Liver (tissue), 9 donors: Measurements from ENCODE around the gene RPS6KC1. TPM values are rescaled to one million over a fixed set of nuclear protein-coding genes. Genes with fewer than 3 reads are reported as not detected.

Experiments
- DNase-seq: peaks from one replicate; pipeline ENCODE4 v3.0.0-alpha.2; 2017; ENCODE audit warnings: low spot score
- H3K27ac ChIP-seq, 2 donors: one replicate each; pipeline ENCODE4 v1.7.0; 2013; ENCODE audit warnings: inconsistent platforms in 2 of 2, low read length in 2 of 2, control low read depth in 1 of 2, low read depth in 1 of 2, mild to moderate bottlenecking in 1 of 2
- H3K27me3 ChIP-seq, 4 donors: one replicate each; pipeline versions ENCODE4 v1.6.1 to v1.7.0; 2013; ENCODE audit warnings: low read length in 3 of 4, inconsistent platforms in 1 of 4, mild to moderate bottlenecking in 1 of 4, moderate library complexity in 1 of 4; ENCODE audit not compliant: control insufficient read depth in 4 of 4, insufficient read depth in 4 of 4
- H3K36me3 ChIP-seq, 4 donors: one replicate each; pipeline versions ENCODE4 v1.6.1 to v1.7.0; 2013; ENCODE audit warnings: low read length in 3 of 4, mild to moderate bottlenecking in 3 of 4, low read depth in 1 of 4, moderate library complexity in 1 of 4; ENCODE audit not compliant: control insufficient read depth in 4 of 4, insufficient read depth in 3 of 4
- H3K4me1 ChIP-seq, 4 donors: one replicate each; pipeline versions ENCODE4 v1.6.1 to v1.7.0; 2013; ENCODE audit warnings: low read length in 3 of 4, mild to moderate bottlenecking in 3 of 4, moderate library complexity in 1 of 4; ENCODE audit not compliant: control insufficient read depth in 4 of 4, insufficient read depth in 4 of 4
- H3K4me3 ChIP-seq, 3 donors: one replicate each; pipeline versions ENCODE4 v1.6.1 to v1.7.0; 2013; ENCODE audit warnings: low read length in 3 of 3, control low read depth in 1 of 3, low read depth in 1 of 3, mild to moderate bottlenecking in 1 of 3
- H3K9ac ChIP-seq, 2 donors: one replicate each; pipeline ENCODE4 v1.7.0; 2013; ENCODE audit warnings: low read length in 2 of 2, mild to moderate bottlenecking in 2 of 2, moderate library complexity in 2 of 2, control low read depth in 1 of 2, low read depth in 1 of 2
- H3K9me3 ChIP-seq, 4 donors: one replicate each; pipeline versions ENCODE4 v1.6.1 to v1.7.0; 2013; ENCODE audit warnings: low read length in 3 of 4; ENCODE audit not compliant: control insufficient read depth in 4 of 4
- CTCF ChIP-seq: fragments of 150-350 bp; IDR thresholded peaks from 2 replicates; pipeline ENCODE4 v1.5.1; 2017; ENCODE audit warnings: improper control_type of control experiment, low read depth, low read length; ENCODE audit not compliant: missing input control
- EGR1 ChIP-seq, 2 donors: IDR thresholded peaks; 2 replicates each; pipeline ENCODE4 v1.6.1; 2016 to 2018; ENCODE audit warnings: antibody characterized with exemption in 2 of 2, low read depth in 2 of 2
- FOXA1 ChIP-seq: IDR thresholded peaks from 2 replicates; pipeline ENCODE4 v1.6.1; 2016; ENCODE audit warnings: antibody characterized with exemption
- FOXA2 ChIP-seq: IDR thresholded peaks from 2 replicates; pipeline ENCODE4 v1.6.1; 2016; ENCODE audit warnings: antibody characterized with exemption
- GABPA ChIP-seq, 2 donors: IDR thresholded peaks in 1 of 2; conservative IDR thresholded peaks in 1 of 2; 2 replicates each; pipeline ENCODE4 v1.6.1; 2016; ENCODE audit warnings: antibody characterized with exemption in 2 of 2, mild to moderate bottlenecking in 1 of 2, moderate library complexity in 1 of 2
- HNF4A ChIP-seq, 2 donors: conservative IDR thresholded peaks; 2 replicates each; pipeline ENCODE4 v1.6.1; 2016; ENCODE audit warnings: antibody characterized with exemption in 2 of 2, mild to moderate bottlenecking in 2 of 2
- HNF4G ChIP-seq: IDR thresholded peaks from 2 replicates; pipeline ENCODE4 v1.6.1; 2016; ENCODE audit warnings: antibody characterized with exemption
- JUND ChIP-seq, 2 donors: IDR thresholded peaks; 2 replicates each; pipeline ENCODE4 v1.6.1; 2016; ENCODE audit warnings: antibody characterized with exemption in 2 of 2
- NR2F2 ChIP-seq: IDR thresholded peaks from 2 replicates; pipeline ENCODE4 v1.6.1; 2016; ENCODE audit warnings: antibody characterized with exemption
- RAD21 ChIP-seq, 2 donors: IDR thresholded peaks; 2 replicates each; pipeline ENCODE4 v1.6.1; 2016; ENCODE audit warnings: antibody characterized with exemption in 2 of 2, mild to moderate bottlenecking in 2 of 2
- REST ChIP-seq: IDR thresholded peaks from 2 replicates; pipeline ENCODE4 v1.6.1; 2016; ENCODE audit warnings: antibody characterized with exemption, mild to moderate bottlenecking
- RXRA ChIP-seq, 2 donors: IDR thresholded peaks; 2 replicates each; pipeline ENCODE4 v1.6.1; 2017 to 2018; ENCODE audit warnings: antibody characterized with exemption in 2 of 2, mild to moderate bottlenecking in 1 of 2
- SP1 ChIP-seq: IDR thresholded peaks from 2 replicates; pipeline ENCODE4 v1.6.1; 2018; ENCODE audit warnings: antibody characterized with exemption, mild to moderate bottlenecking
- TAF1 ChIP-seq: conservative IDR thresholded peaks from 2 replicates; pipeline ENCODE4 v1.6.1; 2016; ENCODE audit warnings: antibody characterized with exemption, mild to moderate bottlenecking
- YY1 ChIP-seq: IDR thresholded peaks from 2 replicates; pipeline ENCODE4 v1.6.1; 2016; ENCODE audit warnings: antibody characterized with exemption, mild to moderate bottlenecking
- ZBTB33 ChIP-seq: IDR thresholded peaks from 2 replicates; pipeline ENCODE4 v1.6.1; 2016; ENCODE audit warnings: antibody characterized with exemption
- WGBS: extraction: QIAGEN DNeasy Blood & Tissue Kit; methylation state at CpG from one replicate; pipeline ENCODE4 v1.1.7; 2013; 5-methylcytosine and 5-hydroxymethylcytosine counted together
- polyA plus RNA-seq, 2 donors: library from polyadenylated mRNA; stranded (reverse) in 1 of 2; unstranded in 1 of 2; fragments of 200-250 nt in 1 of 2; fragments of >200 nt in 1 of 2; fragmentation: Nextera tagmentation in 1 of 2; extraction: Ambion mirVana in 1 of 2; gene quantifications; one replicate each; pipeline versions ENCODE4 v1.2.1 to v1.2.3, GENCODE V29; 2013 to 2015
- total RNA-seq, 2 donors: library from RNA; depleted of rRNA; stranded (reverse); fragments of >200 nt; gene quantifications; one replicate each; pipeline ENCODE4 v1.2.3, GENCODE V29; 2014
- TF ChIP-seq, protein P1 (sequence below): IDR thresholded peaks from 2 replicates; pipeline ENCODE4 v1.6.1; 2016; ENCODE audit warnings: antibody characterized with exemption
- TF ChIP-seq, protein P2 (sequence below): IDR thresholded peaks from 2 replicates; pipeline ENCODE4 v1.6.1; 2016; ENCODE audit warnings: antibody characterized with exemption
- donor health status: healthy.
- donor health status: healthy.
- donor health status: healthy.
- donor health status: healthy.
- donor health status: healthy.

Gene RPS6KC1
- total and polyA plus RNA-seq, 4 donors: 3.5 to 15.6 (median 9.8) TPM

DNA sequence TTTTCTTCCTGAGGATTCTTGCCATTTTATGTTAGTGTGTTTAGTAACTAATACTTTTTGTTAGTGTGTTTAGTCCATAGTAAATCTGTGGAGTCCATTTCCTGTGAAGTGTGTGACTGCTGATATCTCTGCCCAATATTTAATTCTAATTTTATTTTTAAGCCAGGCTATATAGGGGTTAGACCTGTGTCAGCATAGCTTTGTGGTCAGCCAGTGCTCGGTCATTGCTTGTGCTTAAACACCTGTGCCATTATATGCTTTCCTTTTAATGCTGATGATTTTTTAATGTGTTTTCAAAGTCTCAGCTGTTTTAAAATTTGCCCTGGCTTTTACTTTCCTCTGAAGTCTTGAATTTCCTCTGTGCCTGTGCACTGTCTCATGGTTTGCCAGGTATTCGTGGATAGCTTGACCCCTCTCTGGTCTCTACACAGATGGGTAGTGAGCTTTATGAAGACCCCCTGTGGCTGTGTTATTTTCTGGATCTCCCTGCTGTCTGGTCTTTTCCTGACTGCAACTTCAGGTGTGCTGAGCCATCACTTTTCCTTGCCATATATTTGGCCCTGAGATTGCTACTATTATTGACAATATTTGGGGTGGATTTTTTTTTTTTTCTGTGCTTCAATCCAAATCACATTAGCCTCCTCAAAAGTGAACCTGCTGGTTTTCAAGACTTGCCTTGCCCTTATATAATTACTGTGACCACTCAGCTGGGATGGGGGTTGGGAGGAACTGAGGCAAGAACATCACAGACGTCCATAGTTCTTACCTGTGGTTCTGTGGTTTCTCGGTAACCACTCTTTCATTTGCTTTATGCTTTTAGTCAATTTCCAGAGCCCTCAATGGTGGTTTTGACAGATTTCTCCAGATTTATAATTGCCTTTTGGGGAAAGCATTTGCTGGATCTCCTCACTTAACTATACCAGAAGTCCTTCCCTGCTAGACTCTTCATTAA lies 59.6 kb downstream of the RPS6KC1 start:
- TF ChIP-seq, protein P1, sequence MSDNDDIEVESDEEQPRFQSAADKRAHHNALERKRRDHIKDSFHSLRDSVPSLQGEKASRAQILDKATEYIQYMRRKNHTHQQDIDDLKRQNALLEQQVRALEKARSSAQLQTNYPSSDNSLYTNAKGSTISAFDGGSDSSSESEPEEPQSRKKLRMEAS: no peak
- no peak for TF ChIP-seq HNF4A (conservative IDR thresholded peaks at IDR 0.05)
- TF ChIP-seq, protein P2, sequence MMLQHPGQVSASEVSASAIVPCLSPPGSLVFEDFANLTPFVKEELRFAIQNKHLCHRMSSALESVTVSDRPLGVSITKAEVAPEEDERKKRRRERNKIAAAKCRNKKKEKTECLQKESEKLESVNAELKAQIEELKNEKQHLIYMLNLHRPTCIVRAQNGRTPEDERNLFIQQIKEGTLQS: no peak
- no peak for TF ChIP-seq SP1
- TF ChIP-seq JUND (IDR thresholded peaks at IDR 0.05): no peak
- TF ChIP-seq RXRA (IDR thresholded peaks at IDR 0.05): no peak
- no peak for TF ChIP-seq CTCF
- TF ChIP-seq FOXA1: no peak
- no peak for TF ChIP-seq TAF1
- TF ChIP-seq REST: no peak
- no peak for TF ChIP-seq HNF4G
- TF ChIP-seq YY1: no peak
- TF ChIP-seq RAD21 (IDR thresholded peaks at IDR 0.05): no peak
- TF ChIP-seq NR2F2: no peak
- no peak for TF ChIP-seq GABPA (IDR thresholded peaks at IDR 0.05 in 1 of 2, conservative IDR thresholded peaks at IDR 0.05 in 1 of 2)
- no peak for TF ChIP-seq EGR1 (IDR thresholded peaks at IDR 0.05; ENCODE audit: low read depth in 2 of 2)
- no peak for TF ChIP-seq FOXA2
- no peak for TF ChIP-seq ZBTB33
- H3K9me3 ChIP-seq: no peaks in the 10 kb centered on the region
- no peak overlapping the region for H3K4me3 ChIP-seq
- no peaks in the 10 kb centered on the region for H3K27me3 ChIP-seq
- H3K27ac ChIP-seq: no peak overlapping the region
- H3K36me3 ChIP-seq: peaks cover 0 to 3% (median 0%) of the 10 kb centered on the region in 4 donors
- H3K9ac ChIP-seq: no peak overlapping the region
- no peak for DNase-seq
- 83% methylated on average over 4 of the region's 4 CpGs for WGBS
- no peaks in the 10 kb centered on the region for H3K4me1 ChIP-seq
